GM13977 (cell line): ENCODE measurements around the gene LRRC10.

Experiments used
- DNase-seq: peaks from one replicate; pipeline ENCODE4 v3.0.0; 2012; ENCODE audit warnings: low spot score
- in situ Hi-C: fragments of 300-500 bp; cut with MboI; formaldehyde crosslinking; loops from one replicate; pipeline ENCODE4 v1.12.0; 2022; ENCODE audit warnings: low sequenced_read_pairs, low pct_unique_long_range_greater_than_20kb, mixed read lengths, inconsistent platforms; ENCODE audit not compliant: unreplicated experiment
- TF ChIP-seq, protein P1 (sequence below): IDR thresholded peaks from 2 replicates; pipeline ENCODE4 v1.5.1; 2012; ENCODE audit warnings: mild to moderate bottlenecking, control low read depth; ENCODE audit not compliant: insufficient read depth; ENCODE audit errors: extremely low read depth, missing control alignments

The LRRC10 gene

GRCh38 chr12:69651922-69652321 is 41.2 kb upstream of the LRRC10 start:
- in situ Hi-C loops: no loop called here
- TF ChIP-seq, protein P1, sequence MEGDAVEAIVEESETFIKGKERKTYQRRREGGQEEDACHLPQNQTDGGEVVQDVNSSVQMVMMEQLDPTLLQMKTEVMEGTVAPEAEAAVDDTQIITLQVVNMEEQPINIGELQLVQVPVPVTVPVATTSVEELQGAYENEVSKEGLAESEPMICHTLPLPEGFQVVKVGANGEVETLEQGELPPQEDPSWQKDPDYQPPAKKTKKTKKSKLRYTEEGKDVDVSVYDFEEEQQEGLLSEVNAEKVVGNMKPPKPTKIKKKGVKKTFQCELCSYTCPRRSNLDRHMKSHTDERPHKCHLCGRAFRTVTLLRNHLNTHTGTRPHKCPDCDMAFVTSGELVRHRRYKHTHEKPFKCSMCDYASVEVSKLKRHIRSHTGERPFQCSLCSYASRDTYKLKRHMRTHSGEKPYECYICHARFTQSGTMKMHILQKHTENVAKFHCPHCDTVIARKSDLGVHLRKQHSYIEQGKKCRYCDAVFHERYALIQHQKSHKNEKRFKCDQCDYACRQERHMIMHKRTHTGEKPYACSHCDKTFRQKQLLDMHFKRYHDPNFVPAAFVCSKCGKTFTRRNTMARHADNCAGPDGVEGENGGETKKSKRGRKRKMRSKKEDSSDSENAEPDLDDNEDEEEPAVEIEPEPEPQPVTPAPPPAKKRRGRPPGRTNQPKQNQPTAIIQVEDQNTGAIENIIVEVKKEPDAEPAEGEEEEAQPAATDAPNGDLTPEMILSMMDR: no peak
- no peak for DNase-seq

DNA sequence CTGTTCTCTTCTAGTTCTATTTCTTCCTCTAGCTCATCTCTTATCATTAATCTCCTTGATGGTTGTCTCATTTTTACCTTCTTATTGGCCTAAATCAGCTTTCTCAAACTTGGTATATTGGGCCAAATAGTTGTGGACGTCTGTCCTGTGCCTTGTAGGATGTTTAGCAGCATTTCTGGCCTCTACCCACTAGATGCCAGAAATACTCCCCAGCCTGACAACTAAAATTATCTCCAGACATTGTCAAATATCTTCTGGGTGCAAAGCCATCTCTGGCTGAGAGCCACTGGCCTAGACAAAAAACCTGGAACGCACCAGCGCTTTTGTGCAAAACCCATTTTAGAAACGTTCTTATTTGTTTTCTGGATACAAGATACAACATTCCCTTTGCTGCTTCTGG is 38.8 kb upstream of the LRRC10 start:
- TF ChIP-seq, protein P1: no peak
- DNase-seq: no peak
- in situ Hi-C loops: no loop called here

GRCh38 chr12:69648476-69648875 is 37.8 kb upstream of the LRRC10 start:
- TF ChIP-seq, protein P1: no peak
- no peak for DNase-seq
- in situ Hi-C loops: no loop called here

DNA sequence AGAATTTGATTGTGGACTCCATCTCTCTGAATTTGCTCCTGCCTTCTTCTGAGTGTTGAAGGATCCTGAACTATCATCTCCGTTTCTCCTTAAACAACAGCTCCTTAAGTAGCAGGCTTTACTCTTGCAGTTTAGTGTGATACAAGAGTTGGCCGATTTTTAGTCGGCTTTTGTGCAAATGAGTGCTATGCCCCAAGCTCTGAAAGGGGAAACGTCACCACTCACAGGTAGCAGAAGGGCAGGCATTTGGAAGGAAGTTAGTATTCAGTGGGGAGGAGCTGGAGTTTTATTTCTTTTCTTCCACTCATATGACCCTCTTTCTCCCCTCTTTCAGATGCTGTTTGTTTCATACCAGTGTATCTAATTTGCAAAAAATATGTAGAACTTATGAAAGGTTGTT is 36.5 kb upstream of the LRRC10 start:
- no peak for DNase-seq
- in situ Hi-C loops: no loop called here
- TF ChIP-seq, protein P1: no peak

- in situ Hi-C loops: no loop called here
- DNase-seq: no peak
Observed at GRCh38 chr12:69645031-69645430, 34.3 kb upstream of the LRRC10 start.

DNA sequence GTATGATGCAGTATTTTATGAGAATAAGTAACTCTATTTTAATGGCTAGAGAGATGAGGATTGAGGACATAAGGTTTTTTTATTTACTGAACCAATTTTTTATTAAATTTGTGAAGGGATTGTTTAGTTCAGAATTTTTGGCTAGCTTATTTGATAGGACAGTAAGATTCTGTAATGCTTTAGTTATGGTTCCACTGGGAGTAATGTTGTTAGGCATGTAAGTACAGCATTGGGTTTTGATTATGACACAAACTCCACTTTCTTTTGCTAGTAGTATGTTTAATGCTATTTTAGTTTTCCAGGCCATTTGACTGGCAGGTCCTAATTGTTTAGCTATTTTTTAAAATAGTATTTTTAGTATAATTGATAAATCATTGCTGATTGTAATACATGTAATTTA is 33.8 kb upstream of the LRRC10 start:
- TF ChIP-seq, protein P1: no peak
- DNase-seq: no peak
- in situ Hi-C loops: no loop called here

More at GRCh38 chr12:69645031-69645430, 34.3 kb upstream of the LRRC10 start:
- TF ChIP-seq, protein P1: no peak

DNA sequence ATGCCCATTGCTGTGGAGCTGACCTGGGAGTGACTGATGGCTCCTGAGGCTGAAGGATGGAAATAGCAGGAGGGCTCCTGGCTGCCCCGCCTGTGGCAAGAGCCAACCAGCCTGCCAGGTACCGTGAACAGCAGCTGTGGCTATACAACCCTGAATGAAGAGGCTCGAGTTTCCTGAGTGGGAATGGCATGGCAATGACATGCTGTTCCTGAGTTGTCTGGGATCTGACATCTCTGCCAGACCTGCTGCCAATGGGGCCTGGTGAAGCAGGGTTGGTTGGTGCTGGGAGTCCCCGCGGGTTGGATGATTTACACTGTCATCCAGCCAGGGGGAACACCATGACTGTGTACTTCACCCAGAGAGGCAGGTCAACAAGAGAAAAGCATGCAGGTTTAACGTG is 31.8 kb upstream of the LRRC10 start:
- in situ Hi-C loops: no loop called here
- DNase-seq: no peak
- TF ChIP-seq, protein P1: no peak
